LHCN-M2 (cell line): ENCODE measurements around the gene SP110. TPM values are rescaled to one million over a fixed set of nuclear protein-coding genes. Genes with fewer than 3 reads are reported as not detected.
"Not testable (repeated sequence)": the region's sequence is repeated elsewhere in the genome, so short reads cannot be mapped to it uniquely, and the experiment has no call there.

ENCODE experiments used
- DNase-seq: peaks from one replicate; pipeline ENCODE4 v3.0.0-alpha.2; 2012; ENCODE audit warnings: low read depth
- total RNA-seq: library from RNA; depleted of rRNA; stranded (reverse); fragments of >200 nt; gene quantifications from 2 replicates; pipeline ENCODE4 v1.2.3, GENCODE V29; 2014

The SP110 gene
- total RNA-seq, 1 experiment from 2014 or later: 12.6 TPM

DNA sequence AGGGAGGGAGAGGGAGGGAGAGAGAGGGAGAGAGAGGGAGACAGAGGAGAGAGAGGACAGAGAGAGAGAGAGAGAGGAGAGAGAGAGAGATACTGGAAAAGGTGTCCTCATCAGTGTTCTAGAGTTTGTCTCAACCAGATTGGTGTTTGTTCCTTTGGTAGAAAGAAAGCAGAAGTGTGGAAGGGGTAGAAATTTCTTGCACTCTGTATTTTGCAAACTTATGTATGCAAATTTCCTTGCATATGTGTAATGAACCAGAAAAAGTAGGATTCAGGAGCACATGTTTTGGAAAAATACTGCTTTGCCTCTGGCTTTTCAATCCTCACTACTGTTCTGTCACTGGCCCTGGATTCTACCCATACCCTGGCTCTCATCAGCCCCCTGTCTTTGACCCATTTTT, 4.7 kb upstream of the SP110 start:
- no peak for DNase-seq

DNA sequence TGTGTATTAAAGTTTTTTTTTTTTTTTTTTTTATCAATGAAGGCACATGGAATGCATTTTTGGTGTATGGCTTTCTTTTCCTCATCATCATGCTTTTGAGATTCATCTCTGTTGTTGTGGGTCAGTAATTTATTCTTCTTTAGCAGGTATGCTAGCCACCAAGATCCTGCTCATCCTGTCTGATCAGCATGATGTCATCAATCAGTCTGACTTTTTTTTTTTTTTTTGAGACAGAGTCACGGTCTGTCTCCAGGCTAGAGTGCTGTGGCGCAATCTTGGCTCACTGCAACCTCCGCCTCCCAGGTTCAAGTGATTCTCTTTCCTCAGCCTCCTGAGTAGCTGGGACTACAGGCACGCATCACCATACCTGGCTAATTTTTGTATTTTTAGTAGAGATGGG, 3.0 kb upstream of the SP110 start:
- DNase-seq: not testable (repeated sequence)

DNA sequence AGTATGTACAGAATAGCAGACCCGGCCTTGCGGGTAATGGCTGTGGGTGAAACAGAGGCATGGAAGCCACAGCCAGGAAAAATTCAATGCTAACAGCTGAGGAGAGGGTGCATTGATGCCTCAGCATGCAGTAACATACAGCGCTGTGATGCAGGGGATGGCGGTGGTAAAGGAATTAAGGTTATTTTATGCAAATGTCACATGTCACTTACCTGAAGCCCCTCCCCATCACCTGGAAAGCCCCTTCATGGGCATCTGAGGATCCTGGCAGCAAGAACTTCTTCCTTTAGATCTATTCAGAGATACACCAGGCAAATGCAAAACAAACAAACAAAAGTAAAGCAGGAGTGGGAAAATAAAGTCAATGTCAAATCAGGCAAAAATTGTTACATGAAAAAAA, 1.7 kb upstream of the SP110 start:
- DNase-seq: no peak

GRCh38 chr2:230220347-230220969, 674 bp upstream of the SP110 start:
- no peak for DNase-seq

DNA sequence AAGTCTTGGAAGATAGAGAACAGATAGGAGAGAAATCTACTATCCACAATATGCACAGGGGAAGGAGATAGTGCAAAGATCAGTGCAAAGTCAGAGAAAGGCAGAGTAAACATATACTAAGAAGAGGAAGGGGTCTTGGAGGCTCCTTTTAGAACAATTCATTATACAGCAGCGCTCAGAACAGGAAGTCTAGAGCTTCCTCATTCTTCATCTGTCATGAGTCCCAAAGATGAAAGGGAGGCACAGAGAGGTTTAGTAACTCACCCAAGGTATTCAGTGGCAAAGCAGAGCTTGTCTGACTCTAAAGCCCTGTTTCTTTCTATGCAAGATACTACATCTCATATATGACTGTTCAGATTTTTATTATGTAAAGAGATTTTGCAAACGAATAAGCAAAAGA, 1.4 kb downstream of the SP110 start:
- DNase-seq: no peak

DNA sequence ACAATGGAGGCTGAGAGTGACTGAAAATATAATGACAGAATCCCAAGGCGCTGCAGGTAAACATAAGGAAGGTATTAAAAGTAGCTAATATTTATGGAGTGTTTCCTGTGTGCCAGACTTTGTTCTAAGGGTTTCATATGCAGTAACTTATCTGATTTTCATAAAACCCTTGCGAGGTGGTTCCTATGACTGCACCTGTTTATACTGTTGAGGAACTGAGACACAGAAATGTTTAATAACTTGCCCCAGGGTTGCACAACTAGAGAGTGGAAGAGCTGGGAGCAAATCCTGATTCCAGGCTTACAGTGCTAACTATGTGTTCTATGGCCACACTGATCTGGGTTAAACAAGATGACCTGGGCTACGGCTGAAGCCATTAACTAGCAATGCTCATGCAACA, 2.4 kb downstream of the SP110 start:
- DNase-seq: no peak

GRCh38 chr2:230216489-230216888, 3.3 kb downstream of the SP110 start:
- no peak for DNase-seq

- no peak for DNase-seq
These were observed 10.2 kb downstream of the SP110 start for GRCh38 chr2:230209422-230210051.

- no peak for DNase-seq
These were observed 11.2 kb downstream of the SP110 start for GRCh38 chr2:230208576-230208975.

- no peak for DNase-seq
These were observed 14.1 kb downstream of the SP110 start for GRCh38 chr2:230205721-230206120.

DNA sequence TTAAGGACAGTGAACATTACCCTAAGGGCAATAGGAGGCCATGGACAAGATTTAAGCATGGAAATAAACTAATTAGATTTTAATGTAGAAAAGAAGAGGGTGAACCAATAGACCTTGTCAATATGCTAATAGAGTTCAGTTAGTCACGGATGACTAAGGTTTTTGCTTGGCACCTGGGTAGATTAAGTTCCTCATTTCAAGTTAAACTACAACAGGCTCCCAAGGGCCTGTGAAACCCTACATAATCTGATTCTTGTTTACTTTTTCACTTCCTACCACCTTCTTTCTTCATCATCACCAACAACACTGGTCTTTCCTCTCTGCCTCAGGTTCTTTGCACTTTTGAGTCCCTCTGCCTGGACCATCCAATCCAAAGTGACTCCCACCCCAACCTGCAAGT, 14.8 kb downstream of the SP110 start:
- no peak for DNase-seq

DNA sequence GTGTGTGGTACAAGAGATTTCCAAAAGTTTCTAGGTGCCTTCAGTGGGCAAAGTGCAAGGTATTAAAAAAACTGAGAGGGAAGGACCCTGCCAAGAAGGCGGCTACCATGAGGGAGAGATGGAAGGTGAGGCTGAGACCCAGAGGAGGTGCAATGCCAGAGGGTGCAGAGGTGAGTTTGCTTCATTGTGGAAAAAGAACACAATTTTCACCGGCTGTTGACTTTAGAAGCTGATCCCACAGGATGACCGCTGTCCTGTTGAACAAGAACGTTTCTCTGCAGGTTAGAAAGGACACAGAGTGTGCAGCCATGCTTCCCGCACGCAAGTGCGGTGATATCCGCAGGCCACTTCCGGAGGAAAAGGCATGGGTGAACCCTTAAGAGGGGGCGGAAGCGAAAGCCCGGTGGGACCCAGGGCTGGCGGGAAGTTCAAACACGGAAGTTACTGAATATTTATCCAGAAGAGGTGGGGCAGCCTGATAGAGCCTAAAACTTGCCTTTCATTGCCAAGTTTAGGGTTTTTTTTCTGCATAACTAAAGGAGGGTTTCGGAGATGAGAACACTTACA, 16.6 kb downstream of the SP110 start:
- DNase-seq: no peak

DNA sequence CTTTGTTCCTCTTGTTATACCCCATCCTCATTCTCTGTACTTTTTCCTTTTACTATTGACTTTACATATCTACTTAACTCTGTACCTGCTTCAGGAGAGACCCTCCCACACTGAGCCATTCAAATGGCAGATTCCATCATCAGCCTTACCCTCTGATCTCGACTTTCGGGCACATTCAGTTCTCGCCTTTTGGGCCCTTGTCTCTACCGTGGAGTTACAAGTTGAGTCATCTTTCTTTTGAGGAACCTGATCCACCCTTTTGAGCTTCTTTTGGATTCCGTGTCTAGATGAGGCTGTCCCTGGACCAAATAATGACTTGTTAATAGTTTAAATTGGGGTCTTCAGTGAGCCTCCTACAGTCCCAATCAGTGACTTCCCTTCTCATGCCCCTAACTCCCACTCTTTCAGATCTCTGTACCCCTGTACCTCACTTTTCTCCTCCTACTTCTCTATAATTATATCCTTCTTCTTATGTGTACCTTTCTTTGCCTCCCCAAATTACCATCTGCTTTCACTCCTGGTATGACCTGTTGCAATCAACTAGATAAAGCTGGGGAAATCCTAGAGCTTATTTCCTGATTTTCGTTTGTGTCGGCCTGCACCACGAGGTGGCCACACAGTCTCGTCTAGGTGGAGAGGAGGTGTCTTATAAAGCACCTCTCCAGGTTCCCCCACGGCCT, 17.2 kb downstream of the SP110 start:
- no peak for DNase-seq

- DNase-seq: peak; percentile 5
These were observed 34.8 kb downstream of the SP110 start for GRCh38 chr2:230184727-230185578.

DNA sequence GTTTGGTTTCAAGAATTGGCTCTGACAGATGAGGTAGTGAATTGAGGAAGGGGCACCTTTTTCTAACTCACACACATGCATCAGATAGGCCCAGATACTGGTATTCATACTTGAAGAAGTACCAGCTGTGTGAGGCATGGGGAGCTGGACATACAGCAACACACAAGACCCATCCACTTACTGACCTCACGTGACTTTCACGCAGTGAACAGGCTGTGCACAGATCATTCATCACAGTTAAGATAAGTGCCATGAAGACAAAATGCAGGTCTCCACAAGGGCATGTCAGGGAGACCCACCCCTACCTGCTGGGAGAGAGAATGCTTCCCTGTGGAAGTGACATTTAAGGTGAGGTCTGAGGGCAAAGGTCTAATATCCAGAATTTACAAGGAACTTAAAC, 38.6 kb downstream of the SP110 start:
- DNase-seq: no peak

- DNase-seq: no peak
These were observed 39.9 kb downstream of the SP110 start for GRCh38 chr2:230179907-230180306.

DNA sequence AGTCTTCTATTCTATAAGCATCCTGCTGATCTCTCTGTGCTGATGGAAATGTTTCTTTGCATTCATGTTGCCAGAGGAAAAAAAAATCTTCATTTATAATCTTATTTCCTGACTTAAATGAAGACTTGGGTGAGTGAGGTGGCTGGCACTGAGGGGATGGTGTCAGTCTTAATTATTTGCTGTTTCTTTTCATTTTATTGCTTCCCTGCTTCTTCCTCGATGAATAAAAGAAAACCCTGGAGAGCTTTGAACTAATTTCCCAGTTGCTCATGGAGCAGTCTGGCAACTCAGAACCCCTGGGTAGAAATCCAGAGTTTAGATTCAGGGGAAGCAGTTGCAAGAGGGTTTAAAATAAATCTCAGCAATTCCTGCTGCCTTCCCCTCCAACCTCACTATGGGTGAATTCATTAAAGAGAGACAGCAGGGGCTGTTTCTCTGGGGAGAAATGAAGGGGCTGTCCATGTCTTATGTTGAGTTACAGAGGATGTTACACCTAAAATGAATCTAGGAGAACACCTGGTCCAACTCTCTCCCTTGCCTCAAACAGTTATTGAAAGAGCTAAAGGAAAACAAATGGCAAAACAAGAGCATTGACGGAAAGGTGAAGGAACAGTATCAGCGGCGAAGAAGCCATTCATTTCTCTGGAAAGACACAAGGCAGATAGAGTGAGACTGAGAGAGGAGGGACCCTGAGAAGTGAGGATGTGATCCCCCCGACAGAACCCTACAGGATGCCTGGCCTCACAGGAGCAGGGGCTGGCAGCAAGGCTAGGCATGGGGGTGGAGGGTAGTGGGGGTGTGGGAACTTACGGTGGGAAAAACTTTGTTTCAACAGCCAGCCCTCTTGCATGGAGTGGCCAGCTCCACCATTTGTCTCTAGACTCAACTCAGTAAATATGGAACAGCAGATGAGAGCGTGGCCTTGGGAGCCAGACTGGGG, 41.0 kb downstream of the SP110 start:
- DNase-seq: no peak

DNA sequence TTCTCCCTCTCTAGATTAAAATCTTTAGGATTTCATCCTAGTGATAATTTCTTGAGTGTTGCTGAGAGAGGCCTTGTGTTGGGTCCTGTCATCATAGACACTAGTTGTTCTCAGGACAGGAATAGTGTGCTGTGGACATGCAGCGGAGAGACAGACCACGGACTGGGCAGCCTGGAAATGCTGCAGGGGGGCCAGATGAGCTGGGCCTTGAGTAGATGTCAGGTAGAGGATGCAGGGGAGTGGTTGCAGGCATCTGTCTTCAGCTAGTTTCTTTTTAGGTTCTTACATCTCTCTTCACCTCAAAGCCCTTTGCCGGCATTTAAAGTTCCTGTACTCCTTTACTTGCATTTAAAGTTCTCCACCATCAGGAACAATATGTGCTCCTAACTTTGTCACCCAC, 42.8 kb downstream of the SP110 start:
- DNase-seq: no peak

DNA sequence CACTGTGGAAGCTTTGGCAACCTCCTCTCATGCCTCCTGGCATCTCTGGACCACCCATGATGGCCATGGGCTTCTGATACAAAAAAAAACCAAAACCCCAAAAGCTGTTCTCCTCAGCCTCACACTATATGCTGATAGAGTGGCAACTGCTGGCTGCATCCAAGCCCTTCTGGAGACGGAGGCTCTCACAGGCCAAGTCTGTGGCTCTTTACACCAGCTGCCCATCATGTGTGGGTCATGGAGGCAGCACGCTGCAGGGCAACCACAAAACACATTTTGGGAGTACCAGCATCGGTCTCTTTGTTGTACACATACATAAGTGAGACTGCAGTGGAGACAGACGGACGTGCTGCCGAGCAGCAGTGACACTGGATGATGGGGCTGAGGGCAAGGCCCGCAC, 45.3 kb downstream of the SP110 start:
- DNase-seq: no peak

- DNase-seq: no peak
These were observed 46.9 kb downstream of the SP110 start for GRCh38 chr2:230172852-230173251.

- no peak for DNase-seq
These were observed 47.6 kb downstream of the SP110 start for GRCh38 chr2:230172156-230172555.
